Right lobe of liver (tissue), 6 donors: ENCODE measurements around the gene HOXB8. TPM values are rescaled to one million over a fixed set of nuclear protein-coding genes. Genes with fewer than 3 reads are reported as not detected.

ENCODE experiments used
- ATAC-seq, 4 donors: fragments of 200-7000 bp; cut with Tn5 transposase; one replicate each; pipeline ENCODE4 v1.9.1; 2020; ENCODE audit warnings: mild to moderate bottlenecking in 4 of 4, moderate library complexity in 4 of 4
- DNase-seq, 3 donors: peaks; one replicate each; pipeline ENCODE4 v3.0.0-alpha.2; 2020
- H3K27ac ChIP-seq, 3 donors: fragments of 200-600 bp; one replicate each; pipeline ENCODE4 v1.8.0; 2022
- H3K27me3 ChIP-seq, 2 donors: fragments of 200-600 bp; one replicate each; pipeline ENCODE4 v1.8.0; 2022
- H3K36me3 ChIP-seq, 4 donors: fragments of 200-600 bp; sonication (generic) in 1 of 4; one replicate each; pipeline versions ENCODE4 v1.5.1 to v1.8.0; 2017 to 2022; ENCODE audit warnings: control low read depth in 1 of 4
- H3K4me1 ChIP-seq, 4 donors: fragments of 200-600 bp; sonication (generic) in 1 of 4; one replicate each; pipeline versions ENCODE4 v1.5.1 to v1.8.0; 2017 to 2022; ENCODE audit warnings: control low read depth in 1 of 4
- H3K4me3 ChIP-seq, 3 donors: fragments of 200-600 bp; one replicate each; pipeline ENCODE4 v1.8.0; 2022
- H3K9me3 ChIP-seq, 4 donors: fragments of 200-600 bp; sonication (generic) in 1 of 4; one replicate each; pipeline versions ENCODE4 v1.5.1 to v1.8.0; 2017 to 2022; ENCODE audit warnings: control low read depth in 1 of 4
- POLR2A ChIP-seq: fragments of 450-650 bp; IDR thresholded peaks from one replicate; pipeline ENCODE4 v1.6.1; 2017; ENCODE audit warnings: antibody characterized with exemption, mild to moderate bottlenecking
- WGBS: methylation state at CpG from one replicate; pipeline ENCODE4 v1.1.6; 2018; ENCODE audit warnings: low coverage, low lambda C conversion rate; ENCODE audit not compliant: insufficient coverage; ENCODE audit errors: missing lambda C conversion rate; 5-methylcytosine and 5-hydroxymethylcytosine counted together
- intact Hi-C, 2 donors: fragments of 100-400 bp; cut with DNase I; formaldehyde crosslinking; loops; one replicate each; pipeline versions ENCODE4 v1.11.2 to v1.14.1; 2022
- microRNA counts: library from miRNA; unstranded; fragments of <30 nt; microRNA quantifications from one replicate; lab custom pipeline; 2016
- microRNA-seq, 2 donors: library from miRNA; unstranded; fragments of <30 nt; microRNA quantifications; one replicate each; pipeline ENCODE4, GENCODE V29; 2019 to 2020
- small RNA-seq, 2 experiments: library from RNA; depleted of rRNA; stranded (forward); fragments of <200 nt; gene quantifications; one replicate each; pipeline ENCODE3, GENCODE V24; 2016
- total RNA-seq, 6 experiments: library from RNA; depleted of rRNA in 2 of 6; stranded (reverse); fragments of >200 nt in 2 of 6; fragmentation: NEBNext Ultra II Directional in 3 of 6; extraction: Animal tissue kit (Norgen Biotek cat#: 25700) in 3 of 6; gene quantifications; one replicate each; pipeline versions ENCODE4 v1.1.0 to v1.2.4, GENCODE V29; 2016 to 2023
- TF ChIP-seq, protein P1 (sequence below), 4 donors: fragments of 200-600 bp in 3 of 4; fragments of 450-650 bp in 1 of 4; IDR thresholded peaks; one replicate each; pipeline versions ENCODE4 v1.5.1 to v1.8.0; 2016 to 2022; ENCODE audit warnings: antibody characterized with exemption in 4 of 4, mild to moderate bottlenecking in 2 of 4
- donor health status: DM: no; HTN: yes; CAD: no.
- donor health status: DM: no; HTN: no; CAD: no.
- donor health status: DM: no; HTN: no; CAD: no.
- donor health status: DM: no; HTN: yes; CAD: no.
- donor health status: DM: no; HTN: yes; CAD: no.

HOXB8 gene
- total RNA-seq, 6 experiments from 2014 or later, result not detected

GRCh38 chr17:48563867-48564187 is 51.3 kb downstream of the HOXB8 start:
- DNase-seq, result no peak
- Histone ChIP-seq H3K27me3 (peaks cover 0 to 13% of the 10 kb centered on the region in 2 donors), H3K4me3 (peak overlapping the region in 1 of 3 donors; percentile 16), H3K9me3 (no peaks in the 10 kb centered on the region), H3K4me1 (no peaks in the 10 kb centered on the region), H3K36me3 (no peaks in the 10 kb centered on the region), H3K27ac (peak overlapping the region in 2 of 3 donors; percentile 4 to 24)
- ATAC-seq, result no peak
- TF ChIP-seq, protein P1, sequence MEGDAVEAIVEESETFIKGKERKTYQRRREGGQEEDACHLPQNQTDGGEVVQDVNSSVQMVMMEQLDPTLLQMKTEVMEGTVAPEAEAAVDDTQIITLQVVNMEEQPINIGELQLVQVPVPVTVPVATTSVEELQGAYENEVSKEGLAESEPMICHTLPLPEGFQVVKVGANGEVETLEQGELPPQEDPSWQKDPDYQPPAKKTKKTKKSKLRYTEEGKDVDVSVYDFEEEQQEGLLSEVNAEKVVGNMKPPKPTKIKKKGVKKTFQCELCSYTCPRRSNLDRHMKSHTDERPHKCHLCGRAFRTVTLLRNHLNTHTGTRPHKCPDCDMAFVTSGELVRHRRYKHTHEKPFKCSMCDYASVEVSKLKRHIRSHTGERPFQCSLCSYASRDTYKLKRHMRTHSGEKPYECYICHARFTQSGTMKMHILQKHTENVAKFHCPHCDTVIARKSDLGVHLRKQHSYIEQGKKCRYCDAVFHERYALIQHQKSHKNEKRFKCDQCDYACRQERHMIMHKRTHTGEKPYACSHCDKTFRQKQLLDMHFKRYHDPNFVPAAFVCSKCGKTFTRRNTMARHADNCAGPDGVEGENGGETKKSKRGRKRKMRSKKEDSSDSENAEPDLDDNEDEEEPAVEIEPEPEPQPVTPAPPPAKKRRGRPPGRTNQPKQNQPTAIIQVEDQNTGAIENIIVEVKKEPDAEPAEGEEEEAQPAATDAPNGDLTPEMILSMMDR (IDR thresholded peaks at IDR 0.05), result no peak
- no peak for TF ChIP-seq POLR2A
- 14% methylated on average over 10 of the region's 10 CpGs for WGBS
- intact Hi-C loops, result no loop called here

GRCh38 chr17:48563385-48563838 is 51.7 kb downstream of the HOXB8 start:
- Histone ChIP-seq H3K4me1 (no peaks in the 10 kb centered on the region), H3K27me3 (peaks cover 0 to 9% of the 10 kb centered on the region in 2 donors), H3K9me3 (no peaks in the 10 kb centered on the region), H3K4me3 (no peak overlapping the region), H3K27ac (peak overlapping the region in 1 of 3 donors; percentile 4), H3K36me3 (no peaks in the 10 kb centered on the region)
- intact Hi-C loops, result no loop called here
- no peak for DNase-seq
- TF ChIP-seq, protein P1 (IDR thresholded peaks at IDR 0.05), result no peak
- no peak for TF ChIP-seq POLR2A
- ATAC-seq, result no peak
- WGBS, result 22% methylated on average over 4 of the region's 6 CpGs

DNA sequence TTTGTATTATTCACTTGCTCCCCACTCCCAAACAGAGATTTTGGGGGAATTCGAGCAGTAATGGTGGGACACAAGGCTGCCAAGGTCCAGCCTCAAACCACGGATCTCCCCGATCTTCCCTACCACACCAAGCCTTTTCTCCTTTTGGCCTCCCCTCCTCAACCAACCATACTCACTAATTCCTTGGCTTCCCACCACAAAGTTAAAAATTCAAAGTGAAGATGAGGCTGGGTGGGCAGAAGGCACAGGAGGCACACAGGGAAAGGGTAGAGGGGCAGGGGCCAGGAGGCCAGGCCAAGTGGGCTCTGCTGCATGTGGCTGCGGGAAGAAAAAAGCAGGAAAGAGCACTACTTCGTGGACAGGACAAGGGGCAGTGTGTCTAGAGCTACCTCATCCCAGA is 52.2 kb downstream of the HOXB8 start:
- Histone ChIP-seq H3K36me3 (no peaks in the 10 kb centered on the region), H3K4me3 (no peak overlapping the region), H3K4me1 (no peaks in the 10 kb centered on the region), H3K27me3 (peaks cover 0 to 9% of the 10 kb centered on the region in 2 donors), H3K27ac (no peak overlapping the region), H3K9me3 (no peaks in the 10 kb centered on the region)
- ATAC-seq (no peak), DNase-seq (no peak)
- WGBS, result 34% methylated on average over 5 of the region's 5 CpGs
- TF ChIP-seq, protein P1 (IDR thresholded peaks at IDR 0.05), result no peak
- no peak for TF ChIP-seq POLR2A
- intact Hi-C loops, result no loop called here

MicroRNAs within 50 kb of the gene (microRNA counts, 767-probe panel; counts per million panel counts)
- 6,112 counts per million, percentile 16 among the panel's probes with 10 or more counts for microRNA hsa-miR-10a-5p (lab: Ali Mortazavi, UCI)

Small RNA genes lying within 50 kb of the gene (microRNA-seq; reads per million reads assigned to microRNA genes)
- gene MIR196A1, result 0 reads per million in 2 donors

Small RNA genes lying within 50 kb of the gene (small RNA-seq; reads per million reads assigned to genes)
- 0 reads per million in 2 experiments for gene MIR196A1

Other genes with a start within 250 kb of the HOXB8 start
- gene SKAP1, start 185.1 kb downstream of the HOXB8 start, total RNA-seq, result 10 to 100 TPM in 4 of 6 experiments, 1 to 10 TPM in 2; 4.5 to 51.0 (median 17.5) TPM
- not detected for gene HOXB1, start 84.3 kb downstream of the HOXB8 start, total RNA-seq
- 1 to 10 TPM; 1.1 to 1.9 (median 1.5) TPM for gene HOXB2, start 70.2 kb downstream of the HOXB8 start, total RNA-seq
- gene HOXB4, start 36.9 kb downstream of the HOXB8 start, total RNA-seq, result 1 to 10 TPM in 1 of 6 experiments, under 1 TPM in 5; 0.31 to 1.1 (median 0.68) TPM
- gene HOXB3, start 25.1 kb downstream of the HOXB8 start, total RNA-seq, result 1 to 10 TPM in 5 of 6 experiments, under 1 TPM in 1; 0.99 to 3.2 (median 2.6) TPM
- under 1 TPM in 5 of 6 experiments, not detected in 1; 0.11 to 0.29 (median 0.19) TPM for gene HOXB5, start 21.5 kb downstream of the HOXB8 start, total RNA-seq
- under 1 TPM; 0.18 to 0.83 (median 0.56) TPM for gene HOXB6, start 10.3 kb downstream of the HOXB8 start, total RNA-seq
- under 1 TPM in 4 of 6 experiments, not detected in 2; 0.16 to 0.79 (median 0.30) TPM for gene HOXB7, start 4.3 kb downstream of the HOXB8 start, total RNA-seq
- not detected for gene HOXB9, start 11.1 kb upstream of the HOXB8 start, total RNA-seq
- not detected for gene PRAC1, start 107.2 kb upstream of the HOXB8 start, total RNA-seq
- gene PRAC2, start 107.9 kb upstream of the HOXB8 start, total RNA-seq, result not detected
- not detected for gene HOXB13, start 113.5 kb upstream of the HOXB8 start, total RNA-seq
- under 1 TPM in 1 of 6 experiments, not detected in 5; 0.12 TPM for gene TTLL6, start 201.9 kb upstream of the HOXB8 start, total RNA-seq
- gene CALCOCO2, start 215.7 kb upstream of the HOXB8 start, total RNA-seq, result 10 to 100 TPM; 58.0 to 93.3 (median 72.1) TPM